NCI-H2029 treated with DMSO at 0.1 percent for 48 hours (cell line): ENCODE data around the gene SNAPC2.

Experiments
- DNase-seq: peaks from one replicate; lab custom pipeline; 2025; lab: John Stamatoyannopoulos, UW

Gene SNAPC2, protein sequence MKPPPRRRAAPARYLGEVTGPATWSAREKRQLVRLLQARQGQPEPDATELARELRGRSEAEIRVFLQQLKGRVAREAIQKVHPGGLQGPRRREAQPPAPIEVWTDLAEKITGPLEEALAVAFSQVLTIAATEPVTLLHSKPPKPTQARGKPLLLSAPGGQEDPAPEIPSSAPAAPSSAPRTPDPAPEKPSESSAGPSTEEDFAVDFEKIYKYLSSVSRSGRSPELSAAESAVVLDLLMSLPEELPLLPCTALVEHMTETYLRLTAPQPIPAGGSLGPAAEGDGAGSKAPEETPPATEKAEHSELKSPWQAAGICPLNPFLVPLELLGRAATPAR

GRCh38 chr19:7919610-7920518 is at the start of gene SNAPC2:
Gene SNAPC2, plus strand, starts transcription at chr19:7920338. Its CDS starts 29 bp downstream, at chr19:7920367.
- DNase-seq: peak; percentile 65

DNA sequence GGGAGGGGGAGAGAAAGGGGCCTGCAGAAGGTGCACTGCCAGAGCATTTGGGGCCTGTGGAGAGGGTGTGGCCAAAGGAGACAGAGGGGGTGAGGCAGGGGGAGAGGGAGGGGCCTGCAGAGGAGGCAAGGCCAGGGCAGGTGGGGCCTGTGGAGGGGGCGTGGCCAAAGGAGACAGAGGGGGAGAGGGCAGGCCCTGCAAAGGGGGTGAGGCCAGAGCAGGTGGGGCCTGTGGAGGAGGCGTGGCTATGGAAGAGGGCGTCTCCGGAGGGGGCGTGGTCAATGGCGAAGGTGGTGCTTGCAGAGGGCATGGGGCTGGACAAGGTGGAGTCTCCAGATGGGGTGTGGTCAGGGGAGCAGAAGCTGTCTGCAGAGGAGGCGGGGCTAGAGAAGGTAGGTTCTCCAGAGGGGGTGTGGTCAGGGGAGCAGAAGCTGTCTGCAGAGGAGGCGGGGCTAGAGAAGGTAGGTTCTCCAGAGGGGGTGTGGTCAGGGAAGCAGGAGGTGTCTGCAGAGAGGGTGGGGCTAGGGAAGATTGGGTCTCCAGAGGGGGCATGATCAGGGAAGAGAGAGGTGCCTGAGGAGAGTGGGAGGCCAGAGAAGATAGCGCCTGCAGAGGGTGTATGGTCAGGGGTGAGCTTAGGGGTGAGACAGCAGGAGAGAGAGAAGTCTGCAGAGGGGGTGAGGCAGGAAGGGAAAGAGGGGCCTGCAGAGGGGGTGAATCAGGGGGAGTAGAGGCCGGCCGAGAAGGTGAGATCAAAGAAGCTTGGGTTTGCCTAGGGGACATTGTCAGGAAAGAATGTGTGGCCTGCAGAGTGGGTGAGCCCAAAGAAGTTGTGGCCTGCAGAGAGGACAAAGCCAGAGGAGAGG is 49.3 kb upstream of the SNAPC2 start:
- DNase-seq: no peak

DNA sequence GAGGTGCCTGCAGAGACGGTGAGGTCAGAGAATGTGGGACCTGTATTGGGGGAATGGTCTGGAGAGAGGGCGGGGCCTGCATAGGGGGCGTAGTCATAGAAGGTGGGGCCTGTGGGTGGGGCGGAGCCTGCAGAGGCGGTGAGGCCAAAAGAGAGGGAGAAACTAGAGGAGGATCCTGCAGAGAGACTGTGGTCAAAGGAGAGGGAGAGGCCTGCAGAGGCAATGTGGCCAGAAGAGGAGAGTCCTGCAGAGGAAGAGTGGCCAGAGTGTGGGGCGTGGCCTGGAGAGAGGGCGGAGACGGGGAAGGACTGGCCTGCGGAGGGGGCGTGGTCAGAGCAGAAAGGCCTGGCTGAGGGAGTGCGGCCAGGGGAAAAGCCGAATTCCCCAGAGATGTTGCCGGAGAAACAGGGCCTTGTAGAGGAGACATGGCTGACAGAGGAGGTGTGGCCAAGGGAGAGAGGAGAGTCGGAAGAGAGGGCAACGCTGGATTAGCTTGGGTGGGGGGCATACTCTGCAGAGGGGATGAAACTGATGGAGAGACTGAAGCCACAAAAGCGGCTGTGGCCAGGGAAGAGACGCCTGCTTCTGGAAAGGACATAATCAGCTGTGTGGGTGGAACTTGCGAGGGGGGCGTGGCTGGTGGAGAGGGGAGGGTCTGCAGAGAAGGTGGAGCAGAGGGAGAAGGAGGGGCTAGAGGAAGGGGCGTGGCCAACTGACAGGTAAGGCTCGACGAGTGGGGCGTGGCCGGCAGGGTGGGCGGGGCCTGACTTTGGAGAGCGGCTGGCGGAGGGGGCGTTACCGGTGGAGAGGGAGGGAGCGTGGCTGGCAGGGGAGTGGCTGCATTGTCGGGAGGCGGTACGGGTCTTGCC is 48.5 kb upstream of the SNAPC2 start:
- peak; percentile 90 for DNase-seq

- DNase-seq: no peak
These were observed 47.6 kb upstream of the SNAPC2 start for GRCh38 chr19:7872306-7873204.

DNA sequence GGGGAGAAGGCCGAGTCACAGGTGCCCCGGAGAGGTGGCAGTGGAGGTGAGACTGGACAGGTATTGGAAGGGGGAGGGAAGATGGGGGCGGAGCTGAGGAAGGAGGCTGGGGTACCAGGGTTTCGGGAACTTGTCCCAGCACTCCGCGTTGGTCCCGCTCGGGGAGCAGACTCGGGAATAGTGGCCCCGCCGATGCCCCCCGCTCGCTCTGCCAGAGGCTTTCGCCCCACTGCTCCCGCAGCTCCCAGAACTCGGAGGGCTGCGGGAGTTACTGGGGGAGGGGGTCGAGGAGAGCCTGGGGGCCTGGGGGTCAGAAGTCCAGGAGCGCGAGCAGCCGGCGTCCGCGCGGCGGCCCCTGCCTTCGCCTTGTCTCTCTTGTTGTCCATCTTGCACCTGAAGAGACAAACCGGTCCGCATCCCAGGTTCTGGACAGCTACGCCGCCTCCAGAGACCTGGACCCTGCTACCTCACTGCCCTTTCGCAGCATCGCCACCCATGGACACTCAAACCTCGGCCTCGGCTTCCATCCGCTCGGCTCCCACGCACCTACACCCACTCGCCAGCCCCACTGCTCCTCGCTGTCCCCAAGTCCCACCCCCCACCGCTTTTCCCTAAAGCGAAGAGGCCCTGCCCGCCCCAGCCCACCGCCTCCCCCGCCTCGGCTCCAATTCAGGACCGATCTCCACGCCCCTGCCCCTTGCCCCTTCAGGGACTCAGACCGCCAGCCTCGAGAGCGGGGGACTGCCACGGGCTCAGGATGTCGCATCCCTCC is 46.6 kb upstream of the SNAPC2 start:
- DNase-seq: no peak

GRCh38 chr19:7874076-7874896 is 45.9 kb upstream of the SNAPC2 start, which contains the start of gene PRR36:
Gene PRR36, minus strand, starts transcription at chr19:7874390. Its CDS starts 701 bp downstream, at chr19:7873689.
- peak; percentile 56 for DNase-seq

DNA sequence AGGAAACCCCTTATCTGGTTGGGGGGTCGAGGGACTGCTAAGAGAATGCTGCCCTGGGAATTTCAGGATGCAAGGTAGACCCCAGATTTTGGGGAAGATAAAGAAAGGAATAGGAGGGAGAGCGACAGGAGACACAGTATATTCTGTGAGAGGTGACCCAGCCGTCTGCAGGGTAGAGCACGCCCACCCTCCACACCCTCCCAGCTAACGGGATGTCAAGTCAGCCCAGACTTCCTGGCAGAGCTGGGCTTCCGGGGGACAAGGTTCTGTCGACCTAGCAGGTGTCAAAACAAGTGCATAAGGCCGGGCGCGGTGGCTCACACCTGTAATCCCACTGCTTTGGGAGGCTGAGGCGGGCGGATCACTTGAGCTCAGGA is 45.3 kb upstream of the SNAPC2 start:
- DNase-seq: no peak

- DNase-seq: no peak
These were observed 42.8 kb upstream of the SNAPC2 start for GRCh38 chr19:7877249-7877836.

DNA sequence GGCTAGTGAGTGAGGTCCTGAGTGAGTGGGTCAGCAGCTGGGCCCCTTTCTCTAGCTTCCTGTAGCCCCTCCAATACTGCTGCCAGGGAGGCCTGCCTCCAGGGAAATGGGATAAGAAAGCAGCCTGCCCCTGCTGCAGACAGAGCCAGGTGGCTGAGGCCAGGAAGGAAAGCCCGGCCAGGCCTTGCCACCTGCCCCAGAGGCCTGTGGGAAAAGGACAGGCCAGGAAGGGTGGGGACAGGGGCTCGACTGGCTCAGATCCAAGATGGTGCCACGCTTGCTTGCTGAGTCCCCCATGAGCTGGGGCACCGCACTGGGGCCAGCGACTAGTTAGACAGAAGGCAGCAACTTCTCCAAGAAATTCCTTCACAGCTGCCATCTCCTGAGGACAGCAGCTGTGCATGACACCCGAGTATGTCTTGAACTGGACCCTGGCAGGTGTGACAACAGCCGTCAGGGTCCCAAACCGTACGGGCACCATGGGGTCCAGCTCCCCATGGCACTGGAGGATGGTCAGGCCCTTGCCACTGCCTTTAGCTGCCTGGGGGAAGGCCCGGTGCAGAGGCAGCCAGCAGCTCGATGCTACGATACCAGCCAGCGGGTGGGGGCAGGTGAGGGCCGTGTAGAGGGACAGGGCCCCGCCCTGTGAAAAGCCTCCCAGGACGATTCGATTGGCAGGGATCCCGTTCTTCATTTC is 40.9 kb upstream of the SNAPC2 start:
- DNase-seq: no peak

DNA sequence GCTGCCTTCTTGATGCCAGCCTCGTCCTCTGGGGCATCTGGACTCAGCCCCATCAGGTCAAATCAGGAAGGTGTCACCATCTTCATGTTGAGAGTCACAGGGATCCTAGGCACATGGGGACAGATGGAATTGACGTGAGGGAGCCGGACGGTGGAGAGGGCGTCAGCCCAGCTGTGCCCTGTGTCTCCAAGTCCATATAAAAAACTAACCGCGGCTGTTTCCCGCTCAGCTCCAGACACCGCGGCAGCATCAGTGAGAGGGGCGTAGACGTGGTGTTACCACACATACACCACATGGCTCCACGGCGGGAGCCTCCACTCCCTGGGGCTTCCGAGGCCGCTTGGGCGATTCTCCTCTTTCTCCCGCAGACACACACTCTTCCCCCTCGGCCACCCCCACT is 40.3 kb upstream of the SNAPC2 start:
- DNase-seq: no peak

GRCh38 chr19:7881910-7882309 is 38.2 kb upstream of the SNAPC2 start:
- DNase-seq: no peak

GRCh38 chr19:7883105-7883504 is 37.0 kb upstream of the SNAPC2 start:
- no peak for DNase-seq

DNA sequence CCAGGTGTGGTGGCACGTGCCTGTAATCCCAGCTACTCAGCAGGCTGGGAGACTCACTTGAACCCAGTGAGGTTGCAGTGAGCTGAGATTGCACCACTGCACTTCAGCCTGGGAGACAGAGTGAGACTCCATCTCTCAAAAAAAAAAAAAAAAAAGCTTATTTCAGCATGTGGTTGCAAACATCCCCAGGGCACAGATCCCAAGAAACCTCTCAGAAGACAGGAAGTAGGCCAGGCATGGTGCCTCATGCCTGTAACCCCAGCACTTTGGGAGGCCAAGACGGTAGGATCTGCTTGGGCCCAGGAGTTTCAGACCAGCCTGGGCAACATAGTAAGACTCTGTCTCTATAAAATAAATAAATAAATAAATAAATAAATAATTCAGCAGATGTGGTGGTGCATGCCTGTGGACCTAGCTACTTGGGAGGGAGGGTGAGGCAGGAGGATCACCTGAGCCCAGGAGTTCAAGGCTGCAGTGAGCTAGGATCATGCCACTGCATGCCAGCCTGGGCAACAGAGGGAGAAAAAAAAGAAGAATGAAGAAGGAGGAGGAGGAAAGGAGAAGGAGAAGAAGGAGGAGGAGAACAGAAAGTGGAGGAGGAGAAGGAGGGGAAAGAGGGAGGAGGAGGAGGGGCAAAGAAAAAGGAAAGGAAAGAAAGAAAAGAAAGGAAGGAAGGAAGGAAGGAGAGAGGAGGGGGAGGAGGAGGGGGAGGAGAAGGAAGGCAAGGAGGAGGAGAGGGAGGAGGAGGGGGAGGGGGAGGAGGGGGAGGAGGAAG is 36.2 kb upstream of the SNAPC2 start:
- no peak for DNase-seq

GRCh38 chr19:7885818-7886217 is 34.3 kb upstream of the SNAPC2 start:
- no peak for DNase-seq

DNA sequence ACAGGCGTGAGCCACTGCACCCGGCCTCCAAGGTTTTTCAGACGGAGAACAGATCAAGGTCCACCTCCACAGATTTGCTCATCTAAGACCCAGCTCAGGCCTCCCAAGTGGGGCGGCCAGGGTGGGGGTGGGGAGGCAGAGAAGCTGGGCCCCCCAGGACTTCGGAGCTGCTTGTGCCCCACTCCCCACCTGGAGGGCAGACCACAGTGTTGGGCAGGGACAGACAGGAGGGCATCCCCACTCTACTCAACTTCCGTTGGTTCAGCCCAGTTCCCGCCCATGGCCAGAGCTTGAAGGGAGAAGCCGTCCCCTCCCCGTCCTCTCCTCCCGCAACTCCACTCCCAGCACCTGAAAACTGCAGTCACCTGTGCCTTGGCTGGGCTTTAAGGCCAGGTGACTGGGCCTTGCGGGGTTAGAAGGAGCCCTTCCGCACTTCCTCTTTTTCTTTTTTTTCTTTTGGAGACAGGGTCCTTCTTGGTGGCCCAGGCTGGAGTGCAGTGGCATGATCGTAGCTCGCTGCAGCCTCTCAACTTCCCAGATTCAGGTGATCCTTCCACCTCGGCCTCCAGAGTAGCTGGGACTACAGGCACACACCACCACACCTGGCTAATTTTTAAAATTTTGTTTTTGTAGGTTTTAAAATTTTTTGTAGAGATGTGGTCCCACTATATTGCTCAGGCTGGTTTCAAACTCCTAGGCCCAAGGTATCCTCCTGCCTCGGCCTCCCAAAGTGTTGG is 32.6 kb upstream of the SNAPC2 start:
- no peak for DNase-seq
